Medulla oblongata (tissue), 1 donor: ENCODE results near the gene DCP2.

ENCODE experiments used
- DNase-seq: peaks from one replicate; pipeline ENCODE4 v3.0.0-alpha.2; 2015; ENCODE audit errors: extremely low spot score

DCP2 gene

GRCh38 chr5:113044776-113045465, 68.3 kb downstream of the DCP2 start:
- DNase-seq, result no peak

- peak; percentile 23 for DNase-seq
Measured at GRCh38 chr5:113047234-113047633, 70.6 kb downstream of the DCP2 start.

GRCh38 chr5:113047733-113048652, 71.4 kb downstream of the DCP2 start:
- DNase-seq, result peak; percentile 72

GRCh38 chr5:113048931-113049330, 72.3 kb downstream of the DCP2 start:
- no peak for DNase-seq

- no peak for DNase-seq
Measured at GRCh38 chr5:113050721-113051382, 74.3 kb downstream of the DCP2 start.

- DNase-seq, result no peak
Measured at GRCh38 chr5:113052041-113052795, 75.6 kb downstream of the DCP2 start.

GRCh38 chr5:113053511-113053995, 77.0 kb downstream of the DCP2 start:
- DNase-seq, result no peak

GRCh38 chr5:113054899-113055298, 78.3 kb downstream of the DCP2 start:
- DNase-seq, result no peak

- no peak for DNase-seq
Measured at GRCh38 chr5:113056988-113057387, 80.4 kb downstream of the DCP2 start.

GRCh38 chr5:113057557-113057984, 81.0 kb downstream of the DCP2 start:
- DNase-seq, result no peak

GRCh38 chr5:113058269-113058668, 81.7 kb downstream of the DCP2 start:
- DNase-seq, result no peak

- DNase-seq, result no peak
Measured at GRCh38 chr5:113058706-113059226, 82.2 kb downstream of the DCP2 start.

GRCh38 chr5:113059232-113060040, 82.8 kb downstream of the DCP2 start:
- peak; percentile 57 for DNase-seq

GRCh38 chr5:113060408-113061025, 83.9 kb downstream of the DCP2 start:
- no peak for DNase-seq

- DNase-seq, result no peak
Measured at GRCh38 chr5:113061846-113062780, 85.5 kb downstream of the DCP2 start.

- DNase-seq, result no peak
Measured at GRCh38 chr5:113062869-113063508, 86.4 kb downstream of the DCP2 start.

- peak; percentile 46 for DNase-seq
Measured at GRCh38 chr5:113063927-113064326, 87.3 kb downstream of the DCP2 start.

GRCh38 chr5:113064806-113065205, 88.2 kb downstream of the DCP2 start:
- no peak for DNase-seq
